Uterus (tissue), 2 donors: Measurements from ENCODE around the gene ZNF236.

Experiments used
- CTCF ChIP-seq, 4 experiments: fragments of 200-600 bp in 2 of 4; fragments of 450-650 bp in 2 of 4; sonication (generic) in 2 of 4; IDR thresholded peaks; one replicate each; pipeline ENCODE4 v1.5.1; 2016 to 2019; ENCODE audit warnings: antibody characterized with exemption in 4 of 4, mild to moderate bottlenecking in 2 of 4, moderate library complexity in 1 of 4
- POLR2A ChIP-seq, 2 donors: fragments of 450-650 bp; IDR thresholded peaks; one replicate each; pipeline ENCODE4 v1.6.1; 2016; ENCODE audit warnings: antibody characterized with exemption in 2 of 2, mild to moderate bottlenecking in 1 of 2, moderate library complexity in 1 of 2

- TF ChIP-seq CTCF (IDR thresholded peaks at IDR 0.05) (no peak), POLR2A (IDR thresholded peaks at IDR 0.05) (no peak)
Measured at GRCh38 chr18:76995896-76996295, 173.5 kb downstream of the ZNF236 start.
